C4-2B (cell line): ENCODE data around the gene HPDL.

Experiments used
- H3K27ac ChIP-seq: fragments of 450-650 bp; 2 replicates; pipeline ENCODE4 v1.5.1; 2017
- CTCF ChIP-seq: fragments of 450-650 bp; conservative IDR thresholded peaks from 2 replicates; pipeline ENCODE4 v1.5.1; 2017; ENCODE audit warnings: mild to moderate bottlenecking

HPDL gene

DNA sequence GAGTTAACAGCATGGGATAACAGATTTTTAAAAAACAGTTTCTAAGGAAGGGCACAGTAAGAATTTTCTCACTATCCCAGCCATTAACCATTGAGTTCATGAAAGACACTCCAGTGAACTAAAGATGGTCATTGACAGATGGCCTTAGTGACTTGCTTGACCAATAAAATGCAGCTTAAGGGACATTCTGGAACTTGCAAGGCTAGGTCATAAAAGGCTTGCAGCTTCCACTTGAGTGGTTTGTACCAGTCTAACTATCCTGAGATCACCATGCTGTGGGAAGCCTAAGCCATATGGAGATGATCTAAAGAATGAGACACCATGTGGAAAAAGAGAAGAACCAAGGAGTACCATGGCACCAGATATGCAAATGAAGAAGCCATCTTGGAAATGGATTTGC, 51.5 kb downstream of the HPDL start:
- TF ChIP-seq CTCF, result no peak
- H3K27ac ChIP-seq, result no peak overlapping the region
